Esophagus muscularis mucosa (tissue), 4 donors: ENCODE measurements around the gene KCNQ5. TPM values are rescaled to one million over a fixed set of nuclear protein-coding genes. Genes with fewer than 3 reads are reported as not detected.

Experiments used
- DNase-seq: peaks from one replicate; pipeline ENCODE4 v3.0.0-alpha.2; 2017; ENCODE audit errors: extremely low spot score
- H3K27ac ChIP-seq, 4 donors: fragments of 200-600 bp; sonication (generic); replicated peaks in 1 of 4; 1 replicate in 3 of 4; 2 replicates in 1 of 4; pipeline ENCODE4 v1.5.1; 2016 to 2019; ENCODE audit warnings: mild to moderate bottlenecking in 1 of 4
- H3K27me3 ChIP-seq, 4 donors: fragments of 200-600 bp; sonication (generic); one replicate each; pipeline versions ENCODE4 v1.5.1 to v1.6.0; 2016 to 2019
- H3K36me3 ChIP-seq, 4 donors: fragments of 200-600 bp; sonication (generic); one replicate each; pipeline ENCODE4 v1.5.1; 2016 to 2019
- H3K4me1 ChIP-seq, 4 donors: fragments of 200-600 bp; sonication (generic); one replicate each; pipeline ENCODE4 v1.5.1; 2016 to 2019
- H3K4me3 ChIP-seq, 4 donors: fragments of 200-600 bp; sonication (generic); 1 replicate in 2 of 4; 2 replicates in 2 of 4; pipeline ENCODE4 v1.5.1; 2016 to 2019; ENCODE audit warnings: mild to moderate bottlenecking in 4 of 4, moderate library complexity in 1 of 4
- H3K9me3 ChIP-seq, 4 donors: fragments of 200-600 bp; sonication (generic); 1 replicate in 3 of 4; 2 replicates in 1 of 4; pipeline ENCODE4 v1.5.1; 2016 to 2019
- CTCF ChIP-seq, 3 experiments: fragments of 200-600 bp in 2 of 3; fragments of 450-650 bp in 1 of 3; sonication (generic) in 2 of 3; IDR thresholded peaks; one replicate each; pipeline ENCODE4 v1.5.1; 2017 to 2019; ENCODE audit warnings: antibody characterized with exemption in 3 of 3, mild to moderate bottlenecking in 2 of 3, moderate library complexity in 1 of 3
- EP300 ChIP-seq: sonication (generic); formaldehyde crosslinking; IDR thresholded peaks from one replicate; pipeline ENCODE4 v1.6.1; 2017; ENCODE audit warnings: antibody characterized with exemption
- POLR2A ChIP-seq: fragments of 450-650 bp; IDR thresholded peaks from one replicate; pipeline ENCODE4 v1.6.1; 2017; ENCODE audit warnings: antibody characterized with exemption, moderate library complexity, mild to moderate bottlenecking, low read depth
- POLR2AphosphoS5 ChIP-seq, 2 donors: sonication (generic); formaldehyde crosslinking; IDR thresholded peaks; one replicate each; pipeline ENCODE4 v1.6.1; 2017; ENCODE audit warnings: antibody characterized with exemption in 2 of 2
- WGBS: methylation state at CpG from one replicate; pipeline ENCODE4 v1.1.5; 2018; 5-methylcytosine and 5-hydroxymethylcytosine counted together
- intact Hi-C: fragments of 100-400 bp; cut with DNase I; formaldehyde crosslinking; loops from one replicate; pipeline ENCODE4 v1.15.1; 2023
- total RNA-seq, 4 donors: library from RNA; depleted of rRNA; stranded (reverse); fragments of >200 nt; gene quantifications; one replicate each; pipeline versions ENCODE4 v1.1.0 to v1.2.1, GENCODE V29; 2016

Gene KCNQ5
- total RNA-seq, 4 donors from 2014 or later = 1.2 to 2.2 (median 1.8) TPM

- WGBS = 87% methylated on average over 2 of the region's 2 CpGs
- H3K27me3 ChIP-seq = no peaks in the 10 kb centered on the region
- no peaks in the 10 kb centered on the region for H3K9me3 ChIP-seq
- TF ChIP-seq CTCF (IDR thresholded peaks at IDR 0.05) = no peak
- TF ChIP-seq POLR2AphosphoS5 (IDR thresholded peaks at IDR 0.05) = no peak
- TF ChIP-seq POLR2A = no peak
- no peak for TF ChIP-seq EP300
- no peak overlapping the region for H3K27ac ChIP-seq
- no peaks in the 10 kb centered on the region for H3K36me3 ChIP-seq
- no peak overlapping the region for H3K4me3 ChIP-seq
- intact Hi-C loops = no loop called here
- DNase-seq = no peak
- peaks cover 0 to 7% (median 0%) of the 10 kb centered on the region in 4 donors for H3K4me1 ChIP-seq
Measured at GRCh38 chr6:72828904-72829303, 207.0 kb downstream of the KCNQ5 start.

- TF ChIP-seq CTCF (IDR thresholded peaks at IDR 0.05) = no peak
- TF ChIP-seq POLR2A = no peak
- TF ChIP-seq EP300 = no peak
- WGBS = 78% methylated on average over 3 of the region's 3 CpGs
Measured at GRCh38 chr6:72832271-72832670, 210.4 kb downstream of the KCNQ5 start.

GRCh38 chr6:72835749-72836148 lies 213.9 kb downstream of the KCNQ5 start:
- H3K27ac ChIP-seq = no peak overlapping the region
- 52% methylated on average over 1 of the region's 1 CpG for WGBS
- no peak overlapping the region for H3K4me3 ChIP-seq
- no peak for DNase-seq
- H3K27me3 ChIP-seq = no peaks in the 10 kb centered on the region
- peaks cover 0 to 18% (median 0%) of the 10 kb centered on the region in 4 donors for H3K4me1 ChIP-seq
- H3K36me3 ChIP-seq = no peaks in the 10 kb centered on the region
- no peaks in the 10 kb centered on the region for H3K9me3 ChIP-seq
- TF ChIP-seq POLR2AphosphoS5 (IDR thresholded peaks at IDR 0.05) = no peak
- TF ChIP-seq EP300 = no peak
- TF ChIP-seq CTCF (IDR thresholded peaks at IDR 0.05) = no peak
- TF ChIP-seq POLR2A = no peak
- intact Hi-C loops = no loop called here

More at GRCh38 chr6:72832271-72832670, 210.4 kb downstream of the KCNQ5 start:
- intact Hi-C loops = no loop called here
- Histone ChIP-seq H3K4me1 (peaks cover 0 to 18% (median 0%) of the 10 kb centered on the region in 4 donors), H3K4me3 (no peak overlapping the region), H3K27ac (no peak overlapping the region), H3K9me3 (no peaks in the 10 kb centered on the region), H3K27me3 (no peaks in the 10 kb centered on the region), H3K36me3 (no peaks in the 10 kb centered on the region)
- DNase-seq = no peak

- TF ChIP-seq POLR2AphosphoS5 (IDR thresholded peaks at IDR 0.05) = no peak
- no peak for TF ChIP-seq POLR2A
- no peak for TF ChIP-seq CTCF (IDR thresholded peaks at IDR 0.05)
- TF ChIP-seq EP300 = no peak
- no peak for DNase-seq
- no peaks in the 10 kb centered on the region for H3K27me3 ChIP-seq
- no peak overlapping the region for H3K27ac ChIP-seq
- no peaks in the 10 kb centered on the region for H3K36me3 ChIP-seq
- H3K9me3 ChIP-seq = no peaks in the 10 kb centered on the region
- peaks cover 0 to 18% (median 0%) of the 10 kb centered on the region in 4 donors for H3K4me1 ChIP-seq
- intact Hi-C loops = no loop called here
- WGBS = 89% methylated on average over 1 of the region's 1 CpG
- H3K4me3 ChIP-seq = no peak overlapping the region
Measured at GRCh38 chr6:72836971-72837370, 215.1 kb downstream of the KCNQ5 start.

DNA sequence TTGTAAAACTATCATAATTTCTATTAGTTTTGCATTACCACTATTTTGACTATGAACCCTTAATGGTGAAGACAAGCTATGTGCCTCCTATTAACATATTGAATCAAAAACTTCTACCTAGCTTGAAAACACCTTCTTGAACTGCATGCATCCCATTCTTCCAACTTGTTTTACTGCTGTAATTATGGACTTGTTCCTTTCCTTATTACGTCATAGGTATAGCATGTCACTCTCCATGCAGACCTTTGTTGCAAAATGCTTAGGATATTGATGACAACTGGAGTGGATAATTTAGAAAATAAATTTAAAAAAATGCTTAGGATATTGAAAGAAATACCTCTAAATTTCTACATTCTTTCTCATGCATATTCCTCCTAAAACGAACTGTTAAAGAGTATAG lies 219.3 kb downstream of the KCNQ5 start:
- peaks cover 0 to 4% (median 0%) of the 10 kb centered on the region in 4 donors for H3K4me1 ChIP-seq
- H3K9me3 ChIP-seq = no peaks in the 10 kb centered on the region
- no peaks in the 10 kb centered on the region for H3K36me3 ChIP-seq
- WGBS = 93% methylated on average over 2 of the region's 2 CpGs
- no peak for TF ChIP-seq EP300
- no peak for TF ChIP-seq POLR2A
- no peak for TF ChIP-seq POLR2AphosphoS5 (IDR thresholded peaks at IDR 0.05)
- TF ChIP-seq CTCF (IDR thresholded peaks at IDR 0.05) = no peak
- DNase-seq = no peak
- no peak overlapping the region for H3K4me3 ChIP-seq
- no peaks in the 10 kb centered on the region for H3K27me3 ChIP-seq
- no peak overlapping the region for H3K27ac ChIP-seq
- intact Hi-C loops = no loop called here
